ENCODE results near the gene ING3.

DNA sequence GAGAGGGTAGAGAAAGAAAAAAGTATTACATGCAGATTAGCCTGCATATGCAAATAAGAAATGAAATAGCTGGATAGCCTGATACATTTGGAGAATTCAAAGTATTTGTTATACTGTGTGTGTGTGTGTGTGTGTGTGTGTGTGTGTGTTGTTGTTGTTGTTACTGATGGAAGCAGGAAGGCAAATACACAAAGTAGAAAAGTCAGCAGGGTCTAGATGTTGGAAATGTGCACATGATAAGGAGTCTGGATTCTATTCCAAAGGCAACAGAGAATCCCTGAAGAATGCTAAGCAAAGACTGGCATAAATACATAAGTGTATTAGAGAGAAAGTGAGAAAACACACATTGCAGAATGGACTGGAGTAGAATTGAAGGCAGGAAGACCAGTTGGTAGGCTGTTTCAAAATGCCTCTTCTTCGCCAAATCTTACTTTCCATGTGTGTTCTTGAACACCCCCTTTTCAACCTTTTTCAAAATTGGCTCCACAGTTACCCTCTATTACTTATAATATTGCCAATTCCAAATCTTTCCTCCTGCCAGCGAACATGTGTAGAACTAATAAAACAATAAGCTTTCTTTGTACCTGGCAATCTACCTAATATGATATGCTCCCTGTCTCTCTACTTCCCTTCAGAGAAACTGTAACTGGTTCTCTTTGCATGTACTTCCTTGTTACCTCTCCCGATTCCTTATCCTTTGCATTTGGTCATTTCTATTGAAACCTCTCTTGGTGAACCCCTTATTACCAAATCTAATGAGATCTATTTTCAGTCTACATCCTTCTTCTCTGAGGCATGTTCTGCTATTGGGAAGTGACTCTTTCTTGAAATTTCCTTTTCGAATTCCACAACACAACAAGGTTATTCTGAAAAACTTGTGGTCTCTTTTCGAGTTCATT lies 44.2 kb downstream of the ING3 start:
- TF ChIP-seq CTCF (IDR thresholded peaks at IDR 0.05; ENCODE audit: borderline replicate concordance, extremely low read depth, low read length, poor library complexity, severe bottlenecking), result no peak
- no peak for TF ChIP-seq EZH2 (IDR thresholded peaks at IDR 0.05; ENCODE audit: borderline replicate concordance, low read depth, low read length, severe bottlenecking)
